ENCODE data around the gene FHL5. TPM values are rescaled to one million over a fixed set of nuclear protein-coding genes. Genes with fewer than 3 reads are reported as not detected.

The FHL5 gene
- total RNA-seq, 1 experiment from 2014 or later, result not detected

- intact Hi-C loops (cut with micrococcal nuclease), result no loop called here
- no TSS peak for BruUV-seq (replicated peaks)
- no peaks in the 10 kb centered on the region for H3K4me1 ChIP-seq (ENCODE audit: insufficient read depth, low read length)
- no peaks in the 10 kb centered on the region for H3K9me3 ChIP-seq (ENCODE audit: low read length)
- H3K79me2 ChIP-seq (ENCODE audit: low read length), result no peaks in the 10 kb centered on the region
- CTCF ChIA-PET, result interaction anchor here (0.6 kb wide), 1 partner anchor 220 kb away, joined by 6 read pairs; no protein-coding TSS in a partner anchor
- no peaks in the 10 kb centered on the region for H3K9me2 ChIP-seq (replicated peaks; ENCODE audit: low read length)
- no peak overlapping the region for H3K27ac ChIP-seq (ENCODE audit: low read length)
- H3K4me2 ChIP-seq (ENCODE audit: low read length), result no peak overlapping the region
- no peaks in the 10 kb centered on the region for H3K27me3 ChIP-seq (ENCODE audit: low read length)
- no peak overlapping the region for H3K9ac ChIP-seq (ENCODE audit: low read length)
- DNase-seq (no peak), ATAC-seq (no peak)
- POLR2A ChIA-PET (ENCODE audit: unreplicated experiment), result no interaction called here
- no peaks in the 10 kb centered on the region for H4K20me1 ChIP-seq (ENCODE audit: low read length)
- H3F3A ChIP-seq (ENCODE audit: low read length, unreplicated experiment), result no peaks in the 10 kb centered on the region
- no peak overlapping the region for H3K4me3 ChIP-seq (ENCODE audit: low read length)
- no peak overlapping the region for H2AFZ ChIP-seq (ENCODE audit: low read length)
- TF ChIP-seq CTCF (conservative IDR thresholded peaks at IDR 0.05; ENCODE audit: low read depth, low read length) (no peak), EZH2phosphoT487 (IDR thresholded peaks at IDR 0.05; ENCODE audit: borderline replicate concordance, low read length) (no peak), EZH2 (IDR thresholded peaks at IDR 0.05; ENCODE audit: low read length, unreplicated experiment) (no peak)
- no peaks in the 10 kb centered on the region for H3K36me3 ChIP-seq (ENCODE audit: low read depth, low read length)
Observed at GRCh38 chr6:96659084-96659845, 96.3 kb downstream of the FHL5 start.

Other genes with a start within 250 kb of the FHL5 start
- gene UFL1, start 41.3 kb upstream of the FHL5 start, total RNA-seq (2014; rRNA removed), result 10.4 and 10.9 TPM in 2 replicates